ENCODE results near the gene BARD1. TPM values are rescaled to one million over a fixed set of nuclear protein-coding genes. Genes with fewer than 3 reads are reported as not detected.

Gene BARD1
- polyA plus RNA-seq, 2 donors, result 3.7 to 5.1 TPM

GRCh38 chr2:214781226-214781625 is 28.3 kb downstream of the BARD1 start:
- H3K27ac ChIP-seq (ENCODE audit: low read depth in 2 of 2, low read length in 1 of 2), result no peak overlapping the region
- 93 to 96% methylated on average over 2 of the region's 2 CpGs for WGBS, 2 donors
- H3K4me3 ChIP-seq (ENCODE audit: low read depth in 1 of 2, low read length in 2 of 2), result no peak overlapping the region
- H3K36me3 ChIP-seq (ENCODE audit: control insufficient read depth in 2 of 2, insufficient read depth in 2 of 2, low read length in 1 of 2), result peaks cover 0 to 5% of the 10 kb centered on the region in 2 donors
- no peaks in the 10 kb centered on the region for H3K4me1 ChIP-seq (ENCODE audit: control insufficient read depth in 2 of 2, insufficient read depth in 2 of 2, low read length in 1 of 2)
- H3K27me3 ChIP-seq (ENCODE audit: control insufficient read depth in 1 of 2, insufficient read depth in 2 of 2, low read length in 2 of 2), result no peaks in the 10 kb centered on the region
- no peaks in the 10 kb centered on the region for H3K9me3 ChIP-seq (ENCODE audit: control insufficient read depth in 2 of 2, insufficient read depth in 1 of 2, low read depth in 1 of 2, low read length in 1 of 2)

GRCh38 chr2:214775971-214776370 is 33.5 kb downstream of the BARD1 start:
- H3K9me3 ChIP-seq (ENCODE audit: control insufficient read depth in 2 of 2, insufficient read depth in 1 of 2, low read depth in 1 of 2, low read length in 1 of 2), result no peaks in the 10 kb centered on the region
- H3K4me3 ChIP-seq (ENCODE audit: low read depth in 1 of 2, low read length in 2 of 2), result no peak overlapping the region
- no peak overlapping the region for H3K27ac ChIP-seq (ENCODE audit: low read depth in 2 of 2, low read length in 1 of 2)
- H3K27me3 ChIP-seq (ENCODE audit: control insufficient read depth in 1 of 2, insufficient read depth in 2 of 2, low read length in 2 of 2), result no peaks in the 10 kb centered on the region
- H3K4me1 ChIP-seq (ENCODE audit: control insufficient read depth in 2 of 2, insufficient read depth in 2 of 2, low read length in 1 of 2), result no peaks in the 10 kb centered on the region
- H3K36me3 ChIP-seq (ENCODE audit: control insufficient read depth in 2 of 2, insufficient read depth in 2 of 2, low read length in 1 of 2), result peaks cover 0 to 5% of the 10 kb centered on the region in 2 donors

GRCh38 chr2:214774108-214774507 is 35.4 kb downstream of the BARD1 start:
- Histone ChIP-seq H3K4me3 (ENCODE audit: low read depth in 1 of 2, low read length in 2 of 2) (no peak overlapping the region), H3K9me3 (ENCODE audit: control insufficient read depth in 2 of 2, insufficient read depth in 1 of 2, low read depth in 1 of 2, low read length in 1 of 2) (no peaks in the 10 kb centered on the region), H3K36me3 (ENCODE audit: control insufficient read depth in 2 of 2, insufficient read depth in 2 of 2, low read length in 1 of 2) (no peaks in the 10 kb centered on the region), H3K27me3 (ENCODE audit: control insufficient read depth in 1 of 2, insufficient read depth in 2 of 2, low read length in 2 of 2) (no peaks in the 10 kb centered on the region), H3K27ac (ENCODE audit: low read depth in 2 of 2, low read length in 1 of 2) (no peak overlapping the region), H3K4me1 (ENCODE audit: control insufficient read depth in 2 of 2, insufficient read depth in 2 of 2, low read length in 1 of 2) (no peaks in the 10 kb centered on the region)

- H3K27me3 ChIP-seq (ENCODE audit: control insufficient read depth in 1 of 2, insufficient read depth in 2 of 2, low read length in 2 of 2), result no peaks in the 10 kb centered on the region
- no peaks in the 10 kb centered on the region for H3K9me3 ChIP-seq (ENCODE audit: control insufficient read depth in 2 of 2, insufficient read depth in 1 of 2, low read depth in 1 of 2, low read length in 1 of 2)
- no peak overlapping the region for H3K27ac ChIP-seq (ENCODE audit: low read depth in 2 of 2, low read length in 1 of 2)
- H3K4me3 ChIP-seq (ENCODE audit: low read depth in 1 of 2, low read length in 2 of 2), result no peak overlapping the region
- no peaks in the 10 kb centered on the region for H3K4me1 ChIP-seq (ENCODE audit: control insufficient read depth in 2 of 2, insufficient read depth in 2 of 2, low read length in 1 of 2)
- no peaks in the 10 kb centered on the region for H3K36me3 ChIP-seq (ENCODE audit: control insufficient read depth in 2 of 2, insufficient read depth in 2 of 2, low read length in 1 of 2)
- 50 to 67% methylated on average over 3 of the region's 3 CpGs for WGBS, 2 donors
Observed at GRCh38 chr2:214772443-214773015, 37.0 kb downstream of the BARD1 start.

- WGBS, 2 donors, result 76 to 93% methylated on average over 2 of the region's 2 CpGs
- H3K9me3 ChIP-seq (ENCODE audit: control insufficient read depth in 2 of 2, insufficient read depth in 1 of 2, low read depth in 1 of 2, low read length in 1 of 2), result no peaks in the 10 kb centered on the region
- H3K27me3 ChIP-seq (ENCODE audit: control insufficient read depth in 1 of 2, insufficient read depth in 2 of 2, low read length in 2 of 2), result no peaks in the 10 kb centered on the region
- H3K36me3 ChIP-seq (ENCODE audit: control insufficient read depth in 2 of 2, insufficient read depth in 2 of 2, low read length in 1 of 2), result peaks cover 0 to 3% of the 10 kb centered on the region in 2 donors
- H3K4me1 ChIP-seq (ENCODE audit: control insufficient read depth in 2 of 2, insufficient read depth in 2 of 2, low read length in 1 of 2), result no peaks in the 10 kb centered on the region
- H3K27ac ChIP-seq (ENCODE audit: low read depth in 2 of 2, low read length in 1 of 2), result no peak overlapping the region
- H3K4me3 ChIP-seq (ENCODE audit: low read depth in 1 of 2, low read length in 2 of 2), result no peak overlapping the region
Observed at GRCh38 chr2:214765180-214765579, 44.3 kb downstream of the BARD1 start.

- H3K27ac ChIP-seq (ENCODE audit: low read depth in 2 of 2, low read length in 1 of 2), result no peak overlapping the region
- no peaks in the 10 kb centered on the region for H3K27me3 ChIP-seq (ENCODE audit: control insufficient read depth in 1 of 2, insufficient read depth in 2 of 2, low read length in 2 of 2)
- peaks cover 0 to 7% of the 10 kb centered on the region in 2 donors for H3K36me3 ChIP-seq (ENCODE audit: control insufficient read depth in 2 of 2, insufficient read depth in 2 of 2, low read length in 1 of 2)
- WGBS, 2 donors, result 47 to 67% methylated on average over 2 of the region's 2 CpGs
- no peaks in the 10 kb centered on the region for H3K4me1 ChIP-seq (ENCODE audit: control insufficient read depth in 2 of 2, insufficient read depth in 2 of 2, low read length in 1 of 2)
- H3K9me3 ChIP-seq (ENCODE audit: control insufficient read depth in 2 of 2, insufficient read depth in 1 of 2, low read depth in 1 of 2, low read length in 1 of 2), result no peaks in the 10 kb centered on the region
- H3K4me3 ChIP-seq (ENCODE audit: low read depth in 1 of 2, low read length in 2 of 2), result no peak overlapping the region
Observed at GRCh38 chr2:214753455-214753854, 56.0 kb downstream of the BARD1 start.

- no peak overlapping the region for H3K4me3 ChIP-seq (ENCODE audit: low read depth in 1 of 2, low read length in 2 of 2)
- H3K36me3 ChIP-seq (ENCODE audit: control insufficient read depth in 2 of 2, insufficient read depth in 2 of 2, low read length in 1 of 2), result peaks cover 0 to 7% of the 10 kb centered on the region in 2 donors
- 80 to 87% methylated on average over 2 of the region's 2 CpGs for WGBS, 2 donors
Observed at GRCh38 chr2:214750529-214750928, 59.0 kb downstream of the BARD1 start.

GRCh38 chr2:214747992-214748391 is 61.5 kb downstream of the BARD1 start:
- peaks cover 0 to 7% of the 10 kb centered on the region in 2 donors for H3K36me3 ChIP-seq (ENCODE audit: control insufficient read depth in 2 of 2, insufficient read depth in 2 of 2, low read length in 1 of 2)
- no peaks in the 10 kb centered on the region for H3K4me1 ChIP-seq (ENCODE audit: control insufficient read depth in 2 of 2, insufficient read depth in 2 of 2, low read length in 1 of 2)

More at GRCh38 chr2:214750529-214750928, 59.0 kb downstream of the BARD1 start:
- no peaks in the 10 kb centered on the region for H3K4me1 ChIP-seq (ENCODE audit: control insufficient read depth in 2 of 2, insufficient read depth in 2 of 2, low read length in 1 of 2)
- no peaks in the 10 kb centered on the region for H3K9me3 ChIP-seq (ENCODE audit: control insufficient read depth in 2 of 2, insufficient read depth in 1 of 2, low read depth in 1 of 2, low read length in 1 of 2)
- no peaks in the 10 kb centered on the region for H3K27me3 ChIP-seq (ENCODE audit: control insufficient read depth in 1 of 2, insufficient read depth in 2 of 2, low read length in 2 of 2)
- H3K27ac ChIP-seq (ENCODE audit: low read depth in 2 of 2, low read length in 1 of 2), result no peak overlapping the region

GRCh38 chr2:214742119-214742518 is 67.4 kb downstream of the BARD1 start:
- no peak overlapping the region for H3K4me3 ChIP-seq (ENCODE audit: low read depth in 1 of 2, low read length in 2 of 2)
- 91 to 100% methylated on average over 1 of the region's 1 CpG for WGBS, 2 donors
- no peaks in the 10 kb centered on the region for H3K36me3 ChIP-seq (ENCODE audit: control insufficient read depth in 2 of 2, insufficient read depth in 2 of 2, low read length in 1 of 2)
- no peaks in the 10 kb centered on the region for H3K9me3 ChIP-seq (ENCODE audit: control insufficient read depth in 2 of 2, insufficient read depth in 1 of 2, low read depth in 1 of 2, low read length in 1 of 2)
- H3K4me1 ChIP-seq (ENCODE audit: control insufficient read depth in 2 of 2, insufficient read depth in 2 of 2, low read length in 1 of 2), result no peaks in the 10 kb centered on the region
- no peaks in the 10 kb centered on the region for H3K27me3 ChIP-seq (ENCODE audit: control insufficient read depth in 1 of 2, insufficient read depth in 2 of 2, low read length in 2 of 2)
- H3K27ac ChIP-seq (ENCODE audit: low read depth in 2 of 2, low read length in 1 of 2), result no peak overlapping the region

More at GRCh38 chr2:214747992-214748391, 61.5 kb downstream of the BARD1 start:
- Histone ChIP-seq H3K4me3 (ENCODE audit: low read depth in 1 of 2, low read length in 2 of 2) (no peak overlapping the region), H3K9me3 (ENCODE audit: control insufficient read depth in 2 of 2, insufficient read depth in 1 of 2, low read depth in 1 of 2, low read length in 1 of 2) (no peaks in the 10 kb centered on the region), H3K27ac (ENCODE audit: low read depth in 2 of 2, low read length in 1 of 2) (no peak overlapping the region), H3K27me3 (ENCODE audit: control insufficient read depth in 1 of 2, insufficient read depth in 2 of 2, low read length in 2 of 2) (no peaks in the 10 kb centered on the region)

GRCh38 chr2:214740867-214741395 is 68.6 kb downstream of the BARD1 start:
- WGBS, 2 donors, result 82 to 86% methylated on average over 1 of the region's 1 CpG

More at GRCh38 chr2:214740867-214741395, 68.6 kb downstream of the BARD1 start:
- Histone ChIP-seq H3K36me3 (ENCODE audit: control insufficient read depth in 2 of 2, insufficient read depth in 2 of 2, low read length in 1 of 2) (no peaks in the 10 kb centered on the region), H3K4me1 (ENCODE audit: control insufficient read depth in 2 of 2, insufficient read depth in 2 of 2, low read length in 1 of 2) (no peaks in the 10 kb centered on the region), H3K9me3 (ENCODE audit: control insufficient read depth in 2 of 2, insufficient read depth in 1 of 2, low read depth in 1 of 2, low read length in 1 of 2) (no peaks in the 10 kb centered on the region), H3K27me3 (ENCODE audit: control insufficient read depth in 1 of 2, insufficient read depth in 2 of 2, low read length in 2 of 2) (no peaks in the 10 kb centered on the region), H3K4me3 (ENCODE audit: low read depth in 1 of 2, low read length in 2 of 2) (no peak overlapping the region), H3K27ac (ENCODE audit: low read depth in 2 of 2, low read length in 1 of 2) (no peak overlapping the region)
